Activated T-cell treated with anti-CD3 and anti-CD28 coated beads, Interleukin-2, amount 50 U/mL, for 24 hours (primary cell): ENCODE data around the gene TMEM88.
A peak's percentile ranks its signal among the peaks of the same experiment; 100 is the strongest.

Source experiments
- DNase-seq: peaks from one replicate; pipeline ENCODE4 v3.0.0-alpha.2; 2020
- H3K27ac Mint-ChIP-seq: 2 replicates; pipeline ENCODE4 v1.8.0; 2020; ENCODE audit warnings: mild to moderate bottlenecking, mixed read lengths
- H3K27me3 Mint-ChIP-seq: 2 replicates; pipeline ENCODE4 v1.8.0; 2020; ENCODE audit warnings: mixed read lengths
- H3K36me3 Mint-ChIP-seq: 2 replicates; pipeline ENCODE4 v1.8.0; 2020; ENCODE audit warnings: low read depth, mixed read lengths
- H3K4me1 Mint-ChIP-seq: 2 replicates; pipeline ENCODE4 v1.8.0; 2020; ENCODE audit warnings: low read depth, mixed read lengths
- H3K4me3 Mint-ChIP-seq: 2 replicates; pipeline ENCODE4 v1.8.0; 2020; ENCODE audit warnings: mild to moderate bottlenecking, moderate library complexity, mixed read lengths
- H3K9me3 Mint-ChIP-seq: 2 replicates; pipeline ENCODE4 v1.8.0; 2020; ENCODE audit warnings: mixed read lengths

TMEM88 gene

DNA sequence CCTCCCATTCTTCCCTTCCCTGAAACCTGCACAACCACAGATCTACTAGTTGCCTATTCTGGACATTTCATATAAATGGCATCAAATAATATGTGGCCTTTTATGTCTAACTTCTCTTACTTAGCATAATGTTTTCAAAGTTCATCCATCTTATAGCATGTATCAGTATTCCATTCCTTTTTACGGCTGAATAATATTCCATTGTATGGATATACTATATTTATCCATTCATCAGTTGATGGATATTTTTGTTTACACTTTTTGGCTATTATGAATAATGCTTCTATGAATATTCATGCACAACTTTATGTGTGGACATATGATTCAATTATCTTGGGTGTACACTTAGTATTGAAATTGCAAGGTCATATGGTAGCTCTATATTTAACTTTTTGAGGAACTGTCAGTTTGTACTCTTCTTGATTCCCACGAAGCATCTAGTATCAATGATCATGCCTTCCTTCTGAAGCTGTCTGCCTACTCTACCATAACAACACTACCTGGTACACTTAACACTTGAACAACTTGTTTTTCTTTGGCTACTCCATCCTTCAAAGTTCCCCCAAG lies 21.0 kb downstream of the TMEM88 start:
- H3K27ac Mint-ChIP-seq: no peak overlapping the region
- H3K4me1 Mint-ChIP-seq: peaks cover 11% of the 10 kb centered on the region
- no peaks in the 10 kb centered on the region for H3K27me3 Mint-ChIP-seq
- H3K9me3 Mint-ChIP-seq: no peaks in the 10 kb centered on the region
- H3K36me3 Mint-ChIP-seq: peaks cover 59% of the 10 kb centered on the region
- H3K4me3 Mint-ChIP-seq: no peak overlapping the region
- no peak for DNase-seq

DNA sequence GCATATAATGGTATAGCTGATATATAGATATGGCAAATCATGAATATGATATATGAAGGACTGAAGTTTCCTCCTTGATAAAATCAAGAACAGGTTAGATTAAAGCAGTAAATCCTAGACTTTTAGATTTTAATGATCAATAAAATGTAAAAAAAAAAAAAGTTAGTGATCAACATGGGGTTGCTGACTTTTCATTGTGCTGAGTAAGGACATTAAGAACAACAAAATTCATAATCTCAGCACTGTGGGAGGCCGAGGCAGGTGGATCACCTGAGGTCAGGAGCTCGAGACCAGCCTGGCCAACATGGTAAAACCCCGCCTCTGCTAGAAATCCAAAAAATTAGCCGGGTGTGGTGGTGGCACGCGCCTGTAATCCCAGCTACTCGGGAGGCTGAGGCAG lies 23.4 kb downstream of the TMEM88 start:
- Mint-ChIP-seq H3K9me3 (no peaks in the 10 kb centered on the region), H3K27ac (no peak overlapping the region), H3K4me3 (no peak overlapping the region)

DNA sequence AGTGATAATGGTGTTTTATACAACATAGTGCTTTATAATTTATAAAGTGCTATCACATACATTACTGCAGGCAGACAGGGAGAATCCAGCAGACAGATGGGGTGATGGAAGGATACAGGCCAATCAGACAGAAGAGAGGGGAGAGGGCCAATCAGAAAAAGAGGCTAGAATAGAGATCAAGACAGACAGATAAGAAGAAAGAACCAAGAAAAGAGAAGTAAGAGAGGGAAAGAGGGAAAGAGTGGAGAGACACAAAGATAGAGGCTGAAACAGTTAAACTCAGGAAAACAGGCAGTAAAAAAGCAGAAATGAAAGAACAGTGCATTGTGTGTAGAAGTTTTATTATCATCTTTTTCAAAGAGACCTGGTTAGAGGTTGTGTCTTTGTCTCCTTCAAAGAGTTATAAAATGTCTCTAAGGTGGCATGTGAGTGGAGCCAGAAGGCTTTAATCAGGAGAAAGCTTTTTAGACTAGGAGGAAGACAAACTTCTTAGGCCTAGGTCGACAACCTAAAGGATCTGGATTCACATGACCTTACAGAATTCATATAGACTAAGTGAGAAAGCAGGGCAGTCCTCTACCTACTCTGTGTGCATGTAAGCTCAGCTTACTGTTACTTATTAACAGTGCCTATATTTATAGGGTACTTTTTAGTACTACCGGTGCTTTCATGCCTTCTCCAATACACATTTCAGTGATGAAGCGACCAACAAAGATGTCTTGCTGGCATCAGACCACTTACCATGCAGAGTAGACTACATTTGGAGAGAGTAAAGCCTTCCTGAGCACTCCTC lies 25.4 kb downstream of the TMEM88 start:
- no peak for DNase-seq
- no peaks in the 10 kb centered on the region for H3K27me3 Mint-ChIP-seq
- no peak overlapping the region for H3K4me3 Mint-ChIP-seq
- H3K36me3 Mint-ChIP-seq: peaks cover 27% of the 10 kb centered on the region
- no peaks in the 10 kb centered on the region for H3K9me3 Mint-ChIP-seq
- peaks cover 9% of the 10 kb centered on the region for H3K4me1 Mint-ChIP-seq
- H3K27ac Mint-ChIP-seq: no peak overlapping the region

More for the DNA sequence above, 23.4 kb downstream of the TMEM88 start:
- Mint-ChIP-seq H3K36me3 (peaks cover 44% of the 10 kb centered on the region), H3K27me3 (no peaks in the 10 kb centered on the region), H3K4me1 (peaks cover 9% of the 10 kb centered on the region)
- no peak for DNase-seq

DNA sequence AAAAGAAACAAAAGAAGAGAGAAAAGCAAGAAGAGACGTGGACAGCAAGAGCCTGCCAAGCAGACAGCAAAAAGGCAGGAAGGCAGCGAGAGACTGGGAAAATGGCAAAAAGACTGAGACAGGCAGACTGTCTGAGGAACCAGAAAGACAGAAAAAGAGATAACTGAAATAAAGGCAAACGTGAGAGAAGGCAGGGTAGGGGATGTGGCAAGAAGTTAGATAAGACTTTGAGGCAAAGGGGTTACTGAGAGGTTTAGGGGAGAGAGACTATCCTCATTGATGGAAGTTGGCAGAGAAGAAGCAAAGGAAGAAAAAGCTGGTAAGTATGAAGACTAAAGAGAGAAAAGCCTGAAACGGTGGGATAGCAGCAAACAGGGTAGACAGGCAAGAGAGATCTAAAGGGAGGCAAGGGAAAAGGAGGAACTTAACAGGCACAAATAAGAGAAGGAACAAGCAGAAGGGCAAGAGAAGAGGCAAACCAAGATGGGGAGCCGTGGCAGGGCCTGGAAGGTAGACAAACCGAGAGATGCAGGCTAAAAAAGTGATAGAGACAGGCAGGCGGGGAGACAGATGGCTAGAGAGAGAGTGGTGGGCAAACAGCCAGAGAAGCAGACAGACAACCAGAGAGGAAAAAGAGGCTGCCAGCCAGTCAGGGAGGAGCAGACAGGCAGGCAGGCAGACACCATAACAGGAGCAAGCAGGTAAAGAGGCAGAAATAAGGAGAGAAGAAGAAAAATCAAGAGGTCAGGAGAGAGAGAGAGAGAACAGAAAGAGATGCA lies 26.6 kb downstream of the TMEM88 start:
- H3K4me3 Mint-ChIP-seq: no peak overlapping the region
- H3K27me3 Mint-ChIP-seq: no peaks in the 10 kb centered on the region
- peaks cover 27% of the 10 kb centered on the region for H3K36me3 Mint-ChIP-seq
- no peaks in the 10 kb centered on the region for H3K9me3 Mint-ChIP-seq
- DNase-seq: no peak
- peaks cover 6% of the 10 kb centered on the region for H3K4me1 Mint-ChIP-seq
- no peak overlapping the region for H3K27ac Mint-ChIP-seq

DNA sequence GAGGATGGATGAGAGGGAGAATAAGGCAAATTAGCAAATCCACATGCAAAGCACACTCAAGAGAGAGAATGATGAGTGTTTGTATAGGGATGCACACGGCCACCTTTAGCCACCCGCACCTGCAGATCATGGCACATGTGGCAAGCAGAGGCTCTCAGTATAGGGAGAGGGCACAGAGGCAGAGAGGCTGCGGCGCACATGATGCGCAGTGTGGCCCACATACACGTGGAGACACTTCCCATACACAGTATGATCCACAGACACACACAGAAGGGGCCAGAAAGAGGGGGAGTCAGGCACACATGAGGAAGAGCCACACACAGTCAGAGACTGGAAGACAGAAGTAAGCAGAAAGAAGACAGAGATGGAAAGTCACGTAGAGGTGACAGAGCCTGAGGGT lies 27.2 kb downstream of the TMEM88 start:
- no peak overlapping the region for H3K4me3 Mint-ChIP-seq
- no peak overlapping the region for H3K27ac Mint-ChIP-seq
- H3K4me1 Mint-ChIP-seq: peaks cover 6% of the 10 kb centered on the region
- H3K36me3 Mint-ChIP-seq: peaks cover 26% of the 10 kb centered on the region
- no peak for DNase-seq
- H3K9me3 Mint-ChIP-seq: no peaks in the 10 kb centered on the region
- H3K27me3 Mint-ChIP-seq: no peaks in the 10 kb centered on the region

DNA sequence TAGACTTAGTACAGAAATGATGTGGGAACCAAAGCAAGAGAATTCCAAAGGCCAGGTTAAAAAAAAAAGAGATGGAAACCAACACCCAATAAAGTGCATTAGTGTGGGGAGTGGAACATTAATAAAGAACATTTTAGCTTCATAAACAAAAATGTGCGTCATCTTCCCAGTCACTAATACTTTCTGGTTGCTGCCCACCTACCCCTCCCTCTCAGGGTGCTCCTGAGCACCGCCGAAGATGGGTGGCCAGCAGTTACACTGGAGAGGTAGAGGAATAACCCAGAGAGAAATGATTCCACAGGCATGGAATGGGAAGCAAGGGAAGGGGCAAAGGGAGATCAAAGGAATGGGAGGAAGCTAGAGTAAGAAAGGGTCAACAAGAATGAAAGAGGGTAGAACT lies 27.8 kb downstream of the TMEM88 start:
- Mint-ChIP-seq H3K27ac (no peak overlapping the region), H3K36me3 (peaks cover 22% of the 10 kb centered on the region), H3K4me3 (no peak overlapping the region), H3K9me3 (no peaks in the 10 kb centered on the region), H3K4me1 (peaks cover 4% of the 10 kb centered on the region), H3K27me3 (no peaks in the 10 kb centered on the region)
- no peak for DNase-seq

DNA sequence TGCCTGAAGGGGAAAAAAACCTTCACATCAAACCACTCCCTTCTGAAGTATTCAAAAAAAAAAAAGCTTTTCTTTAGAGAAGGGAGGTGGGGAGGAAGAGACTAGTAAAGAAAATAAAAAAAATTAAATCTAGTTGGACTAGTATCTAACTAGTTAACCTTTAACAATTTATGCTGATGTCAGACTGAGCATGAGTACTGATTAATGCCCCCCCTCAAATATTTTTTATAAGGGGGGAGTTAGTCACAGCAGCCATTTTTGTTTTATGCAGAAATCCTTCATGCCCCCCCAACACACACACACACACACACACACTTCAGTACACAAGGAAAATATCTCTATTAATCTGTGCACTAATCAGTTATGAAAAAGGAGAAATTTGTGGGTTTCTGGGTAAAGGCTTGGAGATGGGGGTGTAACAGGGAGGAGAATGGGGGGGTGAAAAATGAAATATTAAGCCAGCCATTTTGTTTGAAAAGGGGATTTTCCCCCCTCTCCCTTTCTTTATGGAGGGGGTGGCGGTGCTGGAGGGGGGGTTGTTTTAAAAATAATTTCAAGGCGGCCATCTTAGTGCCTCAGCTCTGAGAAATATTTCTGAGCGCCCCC lies 29.0 kb downstream of the TMEM88 start:
- no peak for DNase-seq
- Mint-ChIP-seq H3K4me3 (no peak overlapping the region), H3K4me1 (peaks cover 3% of the 10 kb centered on the region), H3K36me3 (peaks cover 17% of the 10 kb centered on the region), H3K27me3 (no peaks in the 10 kb centered on the region), H3K9me3 (no peaks in the 10 kb centered on the region), H3K27ac (peak overlapping the region; percentile 85)

DNA sequence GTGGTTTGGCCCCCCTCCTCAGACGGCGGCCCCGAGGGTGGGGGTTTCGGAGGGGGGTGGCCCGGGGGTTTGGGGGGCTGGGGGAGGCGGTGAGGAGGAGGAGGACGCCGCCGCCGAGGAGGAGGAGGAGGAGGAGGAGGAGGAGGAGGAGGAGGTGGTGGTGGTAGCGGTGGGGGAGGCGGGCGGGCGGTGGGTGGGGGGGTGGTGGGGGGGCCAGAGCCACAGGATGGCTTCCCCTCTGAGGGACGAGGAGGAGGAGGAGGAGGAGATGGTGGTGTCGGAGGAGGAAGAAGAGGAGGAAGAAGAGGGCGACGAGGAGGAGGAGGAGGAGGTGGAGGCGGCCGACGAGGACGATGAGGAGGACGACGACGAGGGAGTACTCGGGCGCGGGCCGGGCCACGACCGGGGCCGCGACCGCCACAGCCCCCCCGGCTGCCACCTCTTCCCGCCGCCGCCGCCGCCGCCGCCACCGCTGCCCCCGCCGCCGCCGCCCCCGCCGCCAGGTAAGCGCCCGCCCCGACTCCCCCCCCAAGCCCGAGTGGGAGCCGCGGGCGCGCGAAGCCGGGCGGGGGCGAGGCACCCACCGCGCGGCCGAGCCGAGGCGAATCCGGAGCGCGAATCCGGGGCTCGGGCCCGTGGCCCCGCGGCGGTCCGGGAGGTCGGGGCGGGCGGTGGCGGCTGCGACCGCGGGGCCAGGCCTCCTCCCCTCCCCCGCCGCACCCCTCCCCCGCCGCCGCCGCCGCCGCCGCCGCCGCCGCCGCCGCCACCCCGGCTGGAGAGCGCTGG lies 29.9 kb downstream of the TMEM88 start:
- Mint-ChIP-seq H3K9me3 (no peaks in the 10 kb centered on the region), H3K36me3 (peaks cover 20% of the 10 kb centered on the region), H3K4me1 (peaks cover 3% of the 10 kb centered on the region), H3K27me3 (no peaks in the 10 kb centered on the region), H3K4me3 (peak overlapping the region; percentile 67), H3K27ac (peak overlapping the region; percentile 75)
- peak; percentile 69 for DNase-seq

DNA sequence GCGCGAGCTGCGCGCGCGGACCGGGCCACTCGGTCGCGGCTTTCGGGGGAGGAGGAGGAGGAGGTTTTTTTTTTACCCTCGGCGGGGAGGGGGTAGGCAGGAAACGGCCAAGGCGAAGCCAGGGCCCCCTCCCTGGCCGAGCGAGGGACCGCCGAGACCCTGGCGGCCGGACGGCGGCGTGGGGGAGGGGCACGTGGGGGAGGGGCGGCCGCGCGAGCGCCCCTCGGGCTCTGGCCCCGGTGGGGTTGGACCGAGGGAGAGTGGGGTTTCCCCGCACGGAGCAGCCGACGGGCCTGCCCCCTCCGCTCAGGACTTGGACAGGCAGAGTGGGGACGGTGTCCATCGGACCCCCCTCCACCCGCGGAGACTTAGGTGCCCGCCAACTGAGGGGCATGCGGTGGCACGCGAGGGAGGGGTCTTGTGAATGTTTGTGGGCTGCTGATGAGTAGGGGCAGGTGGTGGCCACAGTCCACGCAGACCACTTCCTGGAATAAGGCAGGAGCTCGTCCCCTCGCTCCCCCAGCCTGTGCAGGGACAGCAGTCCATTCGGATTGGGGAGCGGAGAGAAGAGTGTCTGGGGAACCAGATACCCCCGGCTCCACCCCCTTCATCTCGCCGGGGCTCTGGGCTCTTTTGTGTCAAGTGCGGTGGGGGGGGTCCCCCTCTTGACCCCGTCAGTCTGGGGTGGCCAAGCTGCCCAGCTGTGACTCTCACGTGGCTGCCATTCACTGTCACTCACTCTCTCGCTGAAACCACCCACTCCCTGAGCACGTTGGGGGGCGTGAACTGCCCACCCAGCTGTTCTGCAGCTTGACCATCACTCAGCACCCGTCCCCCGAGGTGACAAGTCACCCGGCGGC lies 30.7 kb downstream of the TMEM88 start:
- no peak overlapping the region for H3K4me3 Mint-ChIP-seq
- H3K27me3 Mint-ChIP-seq: no peaks in the 10 kb centered on the region
- peak overlapping the region; percentile 49 for H3K27ac Mint-ChIP-seq
- H3K36me3 Mint-ChIP-seq: peaks cover 28% of the 10 kb centered on the region
- peaks cover 10% of the 10 kb centered on the region for H3K4me1 Mint-ChIP-seq
- no peaks in the 10 kb centered on the region for H3K9me3 Mint-ChIP-seq
- DNase-seq: peak; percentile 75

DNA sequence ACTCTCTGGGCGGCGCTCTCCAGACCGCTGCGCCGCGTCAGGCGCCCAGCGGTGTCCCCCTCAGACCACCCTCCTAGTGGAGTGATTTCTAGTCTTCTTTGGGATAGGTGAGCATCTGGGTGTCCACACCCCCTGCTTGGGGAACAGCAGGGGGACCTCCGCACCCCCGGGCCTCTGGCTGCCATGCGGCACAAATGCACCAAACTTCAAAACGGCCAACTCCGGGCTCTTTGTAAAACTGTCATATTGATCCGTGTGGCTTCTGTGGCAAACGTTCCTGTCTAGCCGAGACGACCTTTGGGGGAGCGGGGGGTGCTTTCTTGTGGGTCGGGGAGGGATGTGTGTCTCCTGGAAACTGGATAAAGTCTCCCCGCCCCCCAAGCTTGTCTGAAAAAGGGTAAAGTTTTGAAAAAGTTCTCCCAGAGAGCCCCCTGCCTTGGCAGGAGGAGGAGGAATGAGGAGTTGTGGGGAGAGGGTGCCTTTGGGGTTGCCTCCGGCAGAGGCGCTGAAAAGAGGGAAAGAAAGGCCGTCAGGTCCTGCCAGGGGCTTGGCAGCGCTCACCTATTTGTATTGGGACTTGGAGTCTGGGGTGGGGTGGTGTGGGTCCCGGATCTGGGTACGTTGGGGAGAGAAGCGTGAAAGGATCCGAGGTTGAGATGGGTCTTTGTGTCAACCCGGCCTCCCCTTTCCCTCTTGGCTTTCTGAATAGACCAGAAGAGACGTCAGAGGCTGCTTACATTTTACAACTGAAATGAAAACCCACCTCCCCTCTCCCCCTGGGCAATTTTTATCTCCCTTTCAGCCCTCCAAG lies 31.6 kb downstream of the TMEM88 start:
- H3K36me3 Mint-ChIP-seq: peaks cover 36% of the 10 kb centered on the region
- no peaks in the 10 kb centered on the region for H3K9me3 Mint-ChIP-seq
- H3K4me3 Mint-ChIP-seq: no peak overlapping the region
- H3K27ac Mint-ChIP-seq: no peak overlapping the region
- H3K27me3 Mint-ChIP-seq: no peaks in the 10 kb centered on the region
- H3K4me1 Mint-ChIP-seq: peaks cover 10% of the 10 kb centered on the region
- DNase-seq: peak; percentile 72

DNA sequence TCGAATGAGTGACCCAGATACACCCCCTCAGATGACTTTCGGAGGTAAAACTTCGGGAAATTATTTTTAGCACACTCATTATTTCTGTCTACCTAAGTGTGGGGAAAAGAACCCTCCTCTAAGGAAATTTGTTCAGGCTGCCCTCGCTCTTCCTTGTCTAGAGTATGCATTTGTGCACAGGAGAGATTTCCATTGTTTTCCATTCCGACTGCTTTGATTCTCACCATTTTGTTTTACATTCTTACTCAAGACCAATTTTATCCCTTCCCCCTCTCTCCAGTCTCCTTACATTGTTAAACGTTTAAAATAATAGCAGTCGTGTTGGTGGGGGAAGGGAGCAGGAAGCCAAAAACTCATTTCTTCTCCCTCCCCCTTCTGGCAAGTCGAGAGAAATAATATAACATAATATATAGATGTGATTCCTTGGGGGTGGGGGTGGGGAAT lies 32.2 kb downstream of the TMEM88 start:
- H3K27me3 Mint-ChIP-seq: no peaks in the 10 kb centered on the region
- H3K27ac Mint-ChIP-seq: no peak overlapping the region
- H3K36me3 Mint-ChIP-seq: peaks cover 43% of the 10 kb centered on the region
- DNase-seq: no peak
- peaks cover 10% of the 10 kb centered on the region for H3K4me1 Mint-ChIP-seq
- no peak overlapping the region for H3K4me3 Mint-ChIP-seq
- H3K9me3 Mint-ChIP-seq: no peaks in the 10 kb centered on the region

DNA sequence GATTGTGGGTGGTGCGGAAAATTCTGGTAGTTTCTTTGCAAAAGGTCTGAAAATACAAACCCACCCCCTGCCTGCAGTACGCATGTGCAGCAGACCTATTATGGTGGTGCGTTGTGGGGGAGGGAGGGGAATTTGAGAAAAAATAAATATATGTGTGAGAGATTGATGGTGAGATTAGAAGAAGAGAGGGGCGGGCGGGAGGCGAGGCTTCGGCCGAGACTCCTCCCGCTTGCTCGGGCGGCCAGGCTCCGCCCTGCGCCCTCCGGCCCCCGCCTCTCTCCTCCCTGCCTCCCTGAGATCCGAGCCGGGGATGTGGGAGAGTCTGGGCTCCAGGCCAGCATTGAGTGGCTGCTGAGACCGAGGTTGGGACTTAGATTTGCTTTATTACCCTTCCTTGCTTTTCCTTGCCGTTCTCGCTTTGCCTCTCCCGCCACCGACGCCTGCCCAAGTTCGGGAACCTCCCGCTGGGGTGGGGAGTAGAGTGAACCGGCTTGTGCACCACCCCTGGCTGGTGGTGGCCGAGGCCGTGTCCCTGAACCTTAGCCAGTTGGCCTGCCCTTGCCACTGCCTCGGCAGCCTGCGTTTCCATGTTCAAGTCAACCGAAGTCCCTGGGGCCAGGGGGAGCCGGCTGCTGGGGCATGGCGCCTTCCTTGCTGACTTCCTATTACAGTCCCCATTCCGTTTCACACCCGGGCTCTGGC lies 32.8 kb downstream of the TMEM88 start:
- Mint-ChIP-seq H3K9me3 (no peaks in the 10 kb centered on the region), H3K4me1 (peaks cover 10% of the 10 kb centered on the region)

More for the DNA sequence above, 32.8 kb downstream of the TMEM88 start:
- Mint-ChIP-seq H3K27me3 (no peaks in the 10 kb centered on the region), H3K36me3 (peaks cover 46% of the 10 kb centered on the region), H3K4me3 (no peak overlapping the region), H3K27ac (no peak overlapping the region)
- peak; percentile 86 for DNase-seq
